Measurements from ENCODE around the gene ISYNA1. TPM values are rescaled to one million over a fixed set of nuclear protein-coding genes. Genes with fewer than 3 reads are reported as not detected.

ISYNA1 gene
- total RNA-seq, 1 donor from 2014 or later: 68.5 TPM

GRCh38 chr19:18445262-18445948 lies 7.5 kb upstream of the ISYNA1 start:
- no peaks in the 10 kb centered on the region for H3K9me3 Mint-ChIP-seq (ENCODE audit: unreplicated experiment)
- peaks cover 2% of the 10 kb centered on the region for H3K4me1 Mint-ChIP-seq (ENCODE audit: unreplicated experiment)

DNA sequence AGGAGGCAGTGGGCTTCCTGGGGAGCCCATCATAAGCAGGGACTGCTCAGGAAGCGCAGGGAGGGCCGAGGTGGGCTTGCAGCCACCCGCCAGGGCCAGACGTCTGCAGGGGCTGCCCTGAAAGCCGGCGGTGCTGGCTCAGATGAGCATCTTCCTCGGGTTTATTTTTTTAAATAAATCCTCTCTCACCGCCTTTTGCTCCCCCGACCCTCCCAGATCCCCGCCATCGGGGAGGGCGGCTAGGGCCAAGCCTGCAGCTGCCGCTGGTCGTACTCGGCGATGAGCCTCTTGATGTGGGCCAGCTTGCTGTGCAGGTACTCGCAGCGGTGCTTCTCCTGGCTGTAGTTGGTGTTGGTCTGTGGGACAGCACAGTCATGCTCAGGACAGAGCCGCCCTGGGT lies 6.6 kb upstream of the ISYNA1 start:
- Mint-ChIP-seq H3K9me3 (ENCODE audit: unreplicated experiment) (no peaks in the 10 kb centered on the region), H3K4me3 (ENCODE audit: unreplicated experiment) (no peak overlapping the region), H3K4me1 (ENCODE audit: unreplicated experiment) (peaks cover 5% of the 10 kb centered on the region), H3K27ac (ENCODE audit: unreplicated experiment) (no peak overlapping the region), H3K27me3 (ENCODE audit: unreplicated experiment) (peaks cover 12% of the 10 kb centered on the region), H3K36me3 (ENCODE audit: low read depth, unreplicated experiment) (peaks cover 12% of the 10 kb centered on the region)
- TF ChIP-seq, protein P1, sequence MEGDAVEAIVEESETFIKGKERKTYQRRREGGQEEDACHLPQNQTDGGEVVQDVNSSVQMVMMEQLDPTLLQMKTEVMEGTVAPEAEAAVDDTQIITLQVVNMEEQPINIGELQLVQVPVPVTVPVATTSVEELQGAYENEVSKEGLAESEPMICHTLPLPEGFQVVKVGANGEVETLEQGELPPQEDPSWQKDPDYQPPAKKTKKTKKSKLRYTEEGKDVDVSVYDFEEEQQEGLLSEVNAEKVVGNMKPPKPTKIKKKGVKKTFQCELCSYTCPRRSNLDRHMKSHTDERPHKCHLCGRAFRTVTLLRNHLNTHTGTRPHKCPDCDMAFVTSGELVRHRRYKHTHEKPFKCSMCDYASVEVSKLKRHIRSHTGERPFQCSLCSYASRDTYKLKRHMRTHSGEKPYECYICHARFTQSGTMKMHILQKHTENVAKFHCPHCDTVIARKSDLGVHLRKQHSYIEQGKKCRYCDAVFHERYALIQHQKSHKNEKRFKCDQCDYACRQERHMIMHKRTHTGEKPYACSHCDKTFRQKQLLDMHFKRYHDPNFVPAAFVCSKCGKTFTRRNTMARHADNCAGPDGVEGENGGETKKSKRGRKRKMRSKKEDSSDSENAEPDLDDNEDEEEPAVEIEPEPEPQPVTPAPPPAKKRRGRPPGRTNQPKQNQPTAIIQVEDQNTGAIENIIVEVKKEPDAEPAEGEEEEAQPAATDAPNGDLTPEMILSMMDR (IDR thresholded peaks at IDR 0.05; ENCODE audit: unreplicated experiment): no peak
- DNase-seq (ENCODE audit: low spot score): no peak

More at GRCh38 chr19:18445262-18445948, 7.5 kb upstream of the ISYNA1 start:
- Mint-ChIP-seq H3K27me3 (ENCODE audit: unreplicated experiment) (peaks cover 9% of the 10 kb centered on the region), H3K4me3 (ENCODE audit: unreplicated experiment) (no peak overlapping the region), H3K27ac (ENCODE audit: unreplicated experiment) (no peak overlapping the region), H3K36me3 (ENCODE audit: low read depth, unreplicated experiment) (peaks cover 12% of the 10 kb centered on the region)
- TF ChIP-seq, protein P1 (IDR thresholded peaks at IDR 0.05; ENCODE audit: unreplicated experiment): no peak
- DNase-seq (ENCODE audit: low spot score): no peak

GRCh38 chr19:18443831-18444230 lies 5.9 kb upstream of the ISYNA1 start:
- Mint-ChIP-seq H3K27me3 (ENCODE audit: unreplicated experiment) (peaks cover 9% of the 10 kb centered on the region), H3K4me3 (ENCODE audit: unreplicated experiment) (no peak overlapping the region), H3K9me3 (ENCODE audit: unreplicated experiment) (no peaks in the 10 kb centered on the region), H3K36me3 (ENCODE audit: low read depth, unreplicated experiment) (peaks cover 12% of the 10 kb centered on the region), H3K4me1 (ENCODE audit: unreplicated experiment) (peaks cover 12% of the 10 kb centered on the region), H3K27ac (ENCODE audit: unreplicated experiment) (no peak overlapping the region)
- TF ChIP-seq, protein P1 (IDR thresholded peaks at IDR 0.05; ENCODE audit: unreplicated experiment): no peak
- DNase-seq (ENCODE audit: low spot score): no peak

DNA sequence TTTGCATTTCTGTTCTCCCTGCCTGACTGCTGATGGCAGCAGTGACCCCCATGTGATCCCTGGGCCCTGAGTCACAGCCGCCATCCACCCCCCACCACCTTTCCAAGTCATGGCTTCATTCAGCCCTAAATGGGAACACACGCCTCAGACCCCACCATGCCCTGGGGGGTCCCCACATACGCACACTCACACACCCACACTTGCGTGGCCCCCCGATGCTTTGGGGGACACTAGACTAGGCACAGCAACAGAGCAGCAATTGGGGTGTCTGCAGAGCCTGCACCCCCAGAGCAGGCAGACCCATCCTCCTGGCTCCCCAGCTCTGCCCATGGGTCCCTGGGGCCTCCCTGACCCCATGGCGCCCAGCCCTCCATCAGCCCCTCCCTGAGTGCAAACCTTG lies 5.5 kb upstream of the ISYNA1 start:
- Mint-ChIP-seq H3K27me3 (ENCODE audit: unreplicated experiment) (peaks cover 9% of the 10 kb centered on the region), H3K27ac (ENCODE audit: unreplicated experiment) (no peak overlapping the region), H3K4me3 (ENCODE audit: unreplicated experiment) (no peak overlapping the region), H3K36me3 (ENCODE audit: low read depth, unreplicated experiment) (peaks cover 10% of the 10 kb centered on the region), H3K9me3 (ENCODE audit: unreplicated experiment) (no peaks in the 10 kb centered on the region), H3K4me1 (ENCODE audit: unreplicated experiment) (peaks cover 12% of the 10 kb centered on the region)
- TF ChIP-seq, protein P1 (IDR thresholded peaks at IDR 0.05; ENCODE audit: unreplicated experiment): no peak
- no peak for DNase-seq (ENCODE audit: low spot score)

DNA sequence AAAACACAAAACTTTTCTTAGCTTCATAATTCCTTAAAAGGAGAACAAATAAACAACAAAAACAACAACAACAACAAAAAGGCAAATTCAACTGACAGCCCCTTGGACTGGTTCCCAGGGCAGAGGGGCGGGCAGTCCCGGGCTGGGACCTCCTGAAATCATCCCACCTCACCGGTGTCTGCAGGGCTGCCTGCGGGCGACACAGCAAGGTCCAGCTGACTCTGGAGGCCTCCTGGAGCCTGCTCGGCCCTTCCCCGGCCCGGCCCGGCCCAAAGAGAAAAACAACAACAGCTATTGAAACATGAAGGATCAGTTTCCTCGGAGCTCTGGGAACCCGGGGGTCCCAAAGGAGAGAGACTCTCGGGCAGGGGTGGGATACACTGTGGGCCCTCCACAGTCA lies 5.0 kb upstream of the ISYNA1 start:
- H3K9me3 Mint-ChIP-seq (ENCODE audit: unreplicated experiment): no peaks in the 10 kb centered on the region
- no peak for DNase-seq (ENCODE audit: low spot score)
- TF ChIP-seq, protein P1 (IDR thresholded peaks at IDR 0.05; ENCODE audit: unreplicated experiment): no peak
- peaks cover 12% of the 10 kb centered on the region for H3K4me1 Mint-ChIP-seq (ENCODE audit: unreplicated experiment)
- peaks cover 7% of the 10 kb centered on the region for H3K36me3 Mint-ChIP-seq (ENCODE audit: low read depth, unreplicated experiment)
- H3K4me3 Mint-ChIP-seq (ENCODE audit: unreplicated experiment): peak overlapping the region; percentile 80
- peaks cover 9% of the 10 kb centered on the region for H3K27me3 Mint-ChIP-seq (ENCODE audit: unreplicated experiment)
- H3K27ac Mint-ChIP-seq (ENCODE audit: unreplicated experiment): no peak overlapping the region

Data from endothelial cell (in vitro differentiated cells).